Measurements from ENCODE around the gene ALOX12. TPM values are rescaled to one million over a fixed set of nuclear protein-coding genes. Genes with fewer than 3 reads are reported as not detected.

The ALOX12 gene
- total RNA-seq, 3 donors from 2014 or later, result not detected

DNA sequence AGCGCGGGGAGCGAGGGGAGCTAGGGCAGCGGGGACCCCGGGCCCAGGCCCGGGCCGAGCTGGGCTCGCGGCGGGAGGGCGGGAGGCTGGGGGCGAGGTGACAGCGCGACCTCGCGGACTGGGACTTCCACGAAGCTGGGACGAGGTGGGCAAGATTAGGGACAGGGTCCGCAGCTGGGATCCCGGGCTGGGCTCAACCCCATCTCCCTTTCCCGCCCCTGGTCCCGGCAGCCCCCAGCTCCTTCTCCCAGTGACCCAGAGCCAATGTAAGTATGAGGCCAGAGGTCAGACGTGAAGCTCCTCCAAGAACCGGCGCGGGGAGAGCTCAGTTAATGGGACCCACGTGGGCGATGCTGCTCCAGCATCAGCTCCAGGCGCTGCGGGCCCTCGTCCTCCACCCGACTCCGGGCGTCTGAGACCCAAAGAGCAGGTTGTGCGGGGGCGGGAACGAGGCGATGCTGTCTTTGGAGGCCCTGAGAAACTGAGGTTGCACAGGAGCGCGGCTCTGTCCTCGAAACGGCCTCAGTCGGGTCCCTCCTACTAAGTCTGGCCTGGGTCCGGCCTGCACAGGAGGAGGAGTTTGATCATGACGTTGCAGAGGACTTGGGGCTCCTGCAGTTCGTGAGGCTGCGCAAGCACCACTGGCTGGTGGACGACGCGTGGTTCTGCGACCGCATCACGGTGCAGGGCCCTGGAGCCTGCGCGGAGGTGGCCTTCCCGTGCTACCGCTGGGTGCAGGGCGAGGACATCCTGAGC is 585 bp downstream of the ALOX12 start:
- intact Hi-C loops (cut with DNase I; ENCODE audit: low total_unique reads), result no loop called here
- peak overlapping the region; percentile 21 to 66 (median 47) for H3K4me3 ChIP-seq
- no peak overlapping the region for H3K27ac ChIP-seq
- H3K4me1 ChIP-seq, result peaks cover 0 to 6% of the 10 kb centered on the region in 2 donors
- H3K9me3 ChIP-seq, result no peaks in the 10 kb centered on the region
- no peaks in the 10 kb centered on the region for H3K27me3 ChIP-seq
- TF ChIP-seq POLR2AphosphoS5 (IDR thresholded peaks at IDR 0.05) (no peak), CTCF (IDR thresholded peaks at IDR 0.05) (no peak), POLR2A (IDR thresholded peaks at IDR 0.05) (no peak)
- no peak for DNase-seq (ENCODE audit: low spot score in 2 of 2)
- peaks cover 8% of the 10 kb centered on the region for H3K36me3 ChIP-seq

DNA sequence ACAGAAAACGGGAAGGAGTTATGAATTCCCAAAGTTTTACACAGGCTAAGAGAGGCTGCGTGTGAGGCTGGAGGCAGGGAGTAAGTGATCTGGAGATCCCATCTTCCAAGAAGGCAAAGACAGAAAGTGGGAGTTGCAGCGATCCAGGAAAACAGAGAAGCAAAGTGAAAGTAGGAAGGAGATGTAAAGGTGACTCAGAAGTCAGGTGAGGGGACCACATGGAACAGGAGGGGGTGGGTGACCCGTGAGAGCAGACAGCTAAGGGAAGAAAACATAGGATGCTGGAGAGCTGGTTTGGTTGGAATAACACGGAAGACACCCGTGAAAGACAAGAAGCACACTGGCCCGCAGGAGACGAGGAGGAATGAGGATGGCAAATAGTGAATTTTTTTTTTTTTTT is 1.3 kb downstream of the ALOX12 start:
- Histone ChIP-seq H3K9me3 (no peaks in the 10 kb centered on the region), H3K27me3 (no peaks in the 10 kb centered on the region), H3K4me3 (no peak overlapping the region), H3K27ac (no peak overlapping the region), H3K4me1 (peaks cover 0 to 6% of the 10 kb centered on the region in 2 donors), H3K36me3 (peaks cover 8% of the 10 kb centered on the region)
- TF ChIP-seq CTCF (IDR thresholded peaks at IDR 0.05) (no peak), POLR2A (IDR thresholded peaks at IDR 0.05) (no peak), POLR2AphosphoS5 (IDR thresholded peaks at IDR 0.05) (no peak)
- intact Hi-C loops (cut with DNase I; ENCODE audit: low total_unique reads), result no loop called here
- no peak for DNase-seq (ENCODE audit: low spot score in 2 of 2)

- intact Hi-C loops (cut with DNase I; ENCODE audit: low total_unique reads), result no loop called here
- no peak for TF ChIP-seq CTCF (IDR thresholded peaks at IDR 0.05)
- TF ChIP-seq POLR2AphosphoS5 (IDR thresholded peaks at IDR 0.05), result no peak
- no peak for TF ChIP-seq POLR2A (IDR thresholded peaks at IDR 0.05)
- no peak for DNase-seq (ENCODE audit: low spot score in 2 of 2)
- H3K9me3 ChIP-seq, result no peaks in the 10 kb centered on the region
- H3K27me3 ChIP-seq, result no peaks in the 10 kb centered on the region
- H3K4me3 ChIP-seq, result no peak overlapping the region
- peaks cover 0 to 6% of the 10 kb centered on the region in 2 donors for H3K4me1 ChIP-seq
- H3K36me3 ChIP-seq, result peaks cover 8% of the 10 kb centered on the region
- H3K27ac ChIP-seq, result no peak overlapping the region
Measured at GRCh38 chr17:6998855-6999508, 3.1 kb downstream of the ALOX12 start.

- DNase-seq (ENCODE audit: low spot score in 2 of 2), result no peak
- intact Hi-C loops (cut with DNase I; ENCODE audit: low total_unique reads), result loop anchor here (10.0 kb wide), 1 partner anchor 87 kb away; no protein-coding TSS in a partner anchor
Measured at GRCh38 chr17:7001318-7001961, 5.6 kb downstream of the ALOX12 start.

More at GRCh38 chr17:7001318-7001961, 5.6 kb downstream of the ALOX12 start:
- Histone ChIP-seq H3K27ac (no peak overlapping the region), H3K4me3 (no peak overlapping the region), H3K27me3 (no peaks in the 10 kb centered on the region), H3K9me3 (no peaks in the 10 kb centered on the region), H3K36me3 (peaks cover 8% of the 10 kb centered on the region), H3K4me1 (no peaks in the 10 kb centered on the region)
- TF ChIP-seq POLR2A (IDR thresholded peaks at IDR 0.05) (no peak), CTCF (IDR thresholded peaks at IDR 0.05) (peak in 2 of 3 donors; percentile 13 to 18), POLR2AphosphoS5 (IDR thresholded peaks at IDR 0.05) (no peak)
